ENCODE results near the gene OR13C4. TPM values are rescaled to one million over a fixed set of nuclear protein-coding genes. Genes with fewer than 3 reads are reported as not detected.

Gene OR13C4
- not detected for total RNA-seq

GRCh38 chr9:104527109-104527508, at the start of gene OR13C4:
TSS of gene OR13C4 (minus strand) at chr9:104527209. CDS start at chr9:104527209, 0 bp downstream.

GRCh38 chr9:104568868-104569267, 41.9 kb upstream of the OR13C4 start, which contains the start of gene OR13C8:
TSS of gene OR13C8 (plus strand) at chr9:104569168. CDS start at chr9:104569168, 0 bp downstream.

DNA sequence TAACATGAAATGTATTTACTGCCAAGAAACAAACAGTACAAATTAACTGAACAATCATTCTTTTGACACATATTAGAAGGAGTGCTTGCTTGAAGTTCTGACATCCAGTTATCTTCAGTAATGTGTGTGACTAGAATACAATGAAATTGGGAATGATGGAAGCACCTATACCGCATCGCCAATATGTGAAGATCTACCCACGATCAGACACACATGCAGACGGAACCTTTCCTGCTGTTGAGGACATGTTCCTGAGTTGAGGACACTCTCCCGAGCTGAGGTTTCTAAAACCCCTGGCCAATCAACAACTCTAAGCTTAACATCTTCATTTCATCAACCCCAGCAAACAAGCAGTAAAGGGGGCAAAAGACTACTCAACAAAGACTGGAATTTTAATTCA, 9.7 kb upstream of the OR13C4 start, which contains the start of gene OR13C3:
TSS of gene OR13C3 (minus strand) at position 101 of the 400 bp plus-strand sequence. CDS start 133 bp downstream, outside the sequence.

GRCh38 chr9:104503963-104504362, 23.0 kb downstream of the OR13C4 start, which contains the start of gene OR13F1:
TSS of gene OR13F1 (plus strand) at chr9:104504263. CDS start at chr9:104504263, 0 bp downstream.

Other genes with a start within 250 kb of the OR13C4 start
- gene OR13F1, start 22.9 kb downstream of the OR13C4 start, total RNA-seq: not detected
- not detected for gene OR13C3, start 9.6 kb upstream of the OR13C4 start, total RNA-seq
- gene OR13C8, start 42.0 kb upstream of the OR13C4 start, total RNA-seq: not detected
- not detected for gene OR13C5, start 72.2 kb upstream of the OR13C4 start, total RNA-seq
- gene OR13C2, start 78.4 kb upstream of the OR13C4 start, total RNA-seq: not detected
- gene OR13C9, start 91.0 kb upstream of the OR13C4 start, total RNA-seq: not detected
- gene OR13D1, start 167.3 kb upstream of the OR13C4 start, total RNA-seq: not detected
- gene NIPSNAP3A, start 220.5 kb upstream of the OR13C4 start, total RNA-seq: 10 to 100 TPM; 26.2 to 31.0 TPM
- 1 to 10 TPM in 1 of 2 donors, under 1 TPM in 1; 0.67 to 1.0 TPM for gene NIPSNAP3B, start 236.9 kb upstream of the OR13C4 start, total RNA-seq

All from melanocyte of skin (primary cell).